Type B pancreatic cell (in vitro differentiated cells): ENCODE results near the gene TAB2. TPM values are rescaled to one million over a fixed set of nuclear protein-coding genes. Genes with fewer than 3 reads are reported as not detected.

ENCODE experiments used
- DNase-seq: peaks from one replicate; pipeline ENCODE4 v3.0.0; 2021; ENCODE audit warnings: mixed read lengths; ENCODE audit not compliant: unreplicated experiment; ENCODE audit errors: extremely low spot score
- H3K27ac Mint-ChIP-seq: 2 replicates; pipeline ENCODE4 v1.8.0; 2021; ENCODE audit warnings: mild to moderate bottlenecking, mixed read lengths
- H3K27me3 Mint-ChIP-seq: 2 replicates; pipeline ENCODE4 v1.8.0; 2021; ENCODE audit warnings: mixed read lengths
- H3K36me3 Mint-ChIP-seq: 2 replicates; pipeline ENCODE4 v1.8.0; 2021; ENCODE audit warnings: mixed read lengths
- H3K4me1 Mint-ChIP-seq: one replicate; pipeline ENCODE4 v1.8.0; 2021; ENCODE audit warnings: mixed read lengths; ENCODE audit not compliant: unreplicated experiment
- H3K4me3 Mint-ChIP-seq: 2 replicates; pipeline ENCODE4 v1.8.0; 2021; ENCODE audit warnings: mild to moderate bottlenecking, mixed read lengths
- H3K9me3 Mint-ChIP-seq: 2 replicates; pipeline ENCODE4 v1.8.0; 2021; ENCODE audit warnings: mixed read lengths
- CTCF ChIP-seq: fragments of 200-600 bp; sonication (generic); conservative IDR thresholded peaks from 2 replicates; pipeline ENCODE4 v1.5.0; 2021; ENCODE audit warnings: antibody characterized with exemption, mild to moderate bottlenecking
- total RNA-seq: library from RNA; stranded (reverse); gene quantifications from 2 replicates; pipeline ENCODE4 v1.2.1, GENCODE V29; 2021; ENCODE audit warnings: low replicate concordance

TAB2 gene
- total RNA-seq, 1 donor from 2014 or later = 58.7 TPM

DNA sequence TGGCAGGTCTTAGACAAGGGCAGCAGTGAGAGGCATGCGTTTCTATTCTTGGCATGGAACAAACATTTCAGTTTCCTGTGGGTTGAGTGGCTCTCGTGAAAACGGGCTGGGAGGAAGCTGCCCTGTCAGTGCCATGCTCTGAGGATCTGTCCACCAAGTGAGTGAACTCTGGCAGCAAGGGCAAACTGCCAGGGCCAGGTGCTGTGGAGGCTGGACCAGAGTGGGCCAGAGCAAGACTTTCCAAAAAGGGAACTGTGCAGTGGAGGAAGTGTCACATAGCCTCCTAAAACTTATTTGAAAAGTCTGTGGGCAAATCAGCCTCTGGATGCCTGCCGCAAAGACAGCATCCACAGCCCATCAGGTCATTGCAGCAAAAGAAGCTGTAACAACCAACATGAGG is 44.2 kb upstream of the TAB2 start:
- no peak for TF ChIP-seq CTCF
- H3K27me3 Mint-ChIP-seq = peaks cover 1% of the 10 kb centered on the region
- peaks cover 6% of the 10 kb centered on the region for H3K9me3 Mint-ChIP-seq
- no peak overlapping the region for H3K4me3 Mint-ChIP-seq
- DNase-seq = no peak
- H3K36me3 Mint-ChIP-seq = no peaks in the 10 kb centered on the region
- no peak overlapping the region for H3K27ac Mint-ChIP-seq
- peaks cover 5% of the 10 kb centered on the region for H3K4me1 Mint-ChIP-seq

DNA sequence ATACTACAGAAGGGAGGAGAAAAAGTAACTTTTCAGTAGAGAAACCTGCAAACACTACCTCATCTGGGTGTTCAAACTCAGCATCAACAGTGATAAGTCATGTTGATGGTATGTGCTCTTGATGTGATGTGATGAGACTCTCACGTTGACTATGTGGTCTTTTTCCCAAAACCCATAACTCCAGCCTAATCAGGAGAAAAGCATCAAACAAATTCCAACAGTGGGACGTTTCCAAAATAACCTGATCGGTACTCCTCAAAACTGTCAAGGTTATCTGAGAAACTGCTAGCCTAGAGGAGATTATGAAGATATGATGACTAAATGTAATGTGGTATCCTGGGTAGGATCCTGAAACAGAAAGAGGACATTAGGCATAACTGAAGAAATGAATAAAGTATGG is 41.9 kb upstream of the TAB2 start:
- H3K36me3 Mint-ChIP-seq = no peaks in the 10 kb centered on the region
- H3K4me1 Mint-ChIP-seq = peaks cover 10% of the 10 kb centered on the region
- H3K27me3 Mint-ChIP-seq = peaks cover 17% of the 10 kb centered on the region
- TF ChIP-seq CTCF = no peak
- no peak for DNase-seq
- no peak overlapping the region for H3K27ac Mint-ChIP-seq
- H3K9me3 Mint-ChIP-seq = peaks cover 6% of the 10 kb centered on the region
- no peak overlapping the region for H3K4me3 Mint-ChIP-seq

- Mint-ChIP-seq H3K9me3 (no peaks in the 10 kb centered on the region), H3K27me3 (peaks cover 17% of the 10 kb centered on the region), H3K36me3 (no peaks in the 10 kb centered on the region), H3K4me1 (peaks cover 5% of the 10 kb centered on the region), H3K27ac (no peak overlapping the region), H3K4me3 (no peak overlapping the region)
- no peak for TF ChIP-seq CTCF
- no peak for DNase-seq
These were observed 39.9 kb upstream of the TAB2 start for GRCh38 chr6:149277621-149278020.

- Mint-ChIP-seq H3K4me3 (no peak overlapping the region), H3K36me3 (no peaks in the 10 kb centered on the region), H3K9me3 (no peaks in the 10 kb centered on the region), H3K4me1 (peaks cover 5% of the 10 kb centered on the region), H3K27me3 (peaks cover 17% of the 10 kb centered on the region), H3K27ac (no peak overlapping the region)
- TF ChIP-seq CTCF = no peak
- DNase-seq = no peak
These were observed 38.5 kb upstream of the TAB2 start for GRCh38 chr6:149278997-149279396.

DNA sequence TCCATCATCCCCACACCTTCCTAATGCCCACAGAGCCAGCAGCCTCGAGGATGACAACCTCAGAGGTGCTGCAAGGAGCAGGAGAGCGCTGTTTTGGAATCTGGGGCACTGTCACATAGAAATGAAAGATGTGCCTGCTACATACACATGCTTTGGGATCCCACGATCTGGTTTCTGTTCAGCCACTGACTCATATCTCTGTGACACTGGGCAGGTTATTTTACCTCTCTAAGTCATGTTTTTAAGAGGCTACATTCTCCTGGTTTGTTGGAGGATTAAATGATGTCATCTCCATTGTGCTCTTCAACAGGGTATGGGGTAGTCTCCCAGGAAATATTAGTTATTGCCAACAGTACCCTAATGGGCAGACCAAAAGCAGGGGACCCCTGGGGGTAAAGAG is 32.6 kb upstream of the TAB2 start:
- peaks cover 1% of the 10 kb centered on the region for H3K27me3 Mint-ChIP-seq
- TF ChIP-seq CTCF = no peak
- peaks cover 2% of the 10 kb centered on the region for H3K4me1 Mint-ChIP-seq
- no peak overlapping the region for H3K4me3 Mint-ChIP-seq
- no peak overlapping the region for H3K27ac Mint-ChIP-seq
- H3K36me3 Mint-ChIP-seq = no peaks in the 10 kb centered on the region
- DNase-seq = no peak
- no peaks in the 10 kb centered on the region for H3K9me3 Mint-ChIP-seq

GRCh38 chr6:149285626-149286025 is 31.9 kb upstream of the TAB2 start:
- no peak for TF ChIP-seq CTCF
- DNase-seq = no peak
- Mint-ChIP-seq H3K36me3 (no peaks in the 10 kb centered on the region), H3K27me3 (no peaks in the 10 kb centered on the region), H3K27ac (no peak overlapping the region), H3K4me1 (no peaks in the 10 kb centered on the region), H3K9me3 (no peaks in the 10 kb centered on the region), H3K4me3 (no peak overlapping the region)
